Embryonic facial prominence (tissue), 1 donor: Measurements from ENCODE around the gene ZNF628.

Experiments
- DNase-seq: peaks from one replicate; pipeline ENCODE4 v3.0.0-alpha.2; 2016; ENCODE audit errors: extremely low spot score

The ZNF628 gene

DNA sequence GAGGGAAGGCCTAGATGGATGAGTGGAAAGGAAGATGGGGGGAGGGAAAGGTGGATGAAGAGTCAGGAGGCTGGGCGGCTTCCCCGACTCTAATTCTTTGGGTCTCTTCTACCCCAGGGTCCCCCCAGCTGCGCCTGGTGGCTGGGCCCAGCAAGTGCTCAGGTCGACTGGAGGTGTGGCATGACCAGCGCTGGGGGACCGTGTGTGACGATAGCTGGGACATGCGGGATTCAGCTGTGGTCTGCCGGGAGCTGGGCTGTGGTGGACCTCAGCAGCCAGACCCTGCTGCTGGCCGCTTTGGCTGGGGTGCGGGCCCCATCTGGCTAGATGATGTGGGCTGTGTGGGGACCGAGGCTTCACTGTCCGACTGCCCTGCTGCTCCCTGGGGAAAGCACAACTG lies 21.3 kb downstream of the ZNF628 start:
- DNase-seq: no peak

DNA sequence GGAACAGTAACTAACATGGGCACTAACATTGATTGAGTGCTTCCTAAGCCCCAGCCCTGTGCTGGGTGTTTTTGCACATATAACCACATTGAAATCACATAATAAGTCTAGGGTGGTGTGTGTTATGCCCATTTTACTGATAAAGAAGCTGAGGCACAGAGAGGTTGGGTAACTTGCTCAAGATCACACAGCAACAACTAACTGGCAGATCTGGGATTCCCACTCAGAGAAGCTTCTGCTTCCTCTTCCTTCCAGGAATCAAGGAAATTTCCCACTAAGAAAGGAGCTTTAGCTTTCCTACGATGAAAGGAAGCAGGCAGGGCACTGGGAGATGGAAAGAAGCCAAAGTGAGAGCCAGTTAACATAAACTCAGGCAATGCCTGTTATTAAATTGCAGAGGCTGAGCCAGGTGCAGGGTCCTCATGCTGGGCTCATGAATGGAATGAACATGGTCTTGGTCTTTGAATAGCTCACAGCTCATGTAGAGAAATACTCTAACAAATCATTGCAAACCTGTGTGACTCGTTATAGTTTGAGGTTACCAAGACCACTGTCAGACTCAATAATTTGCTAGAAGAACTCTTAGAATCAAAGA lies 21.9 kb downstream of the ZNF628 start:
- DNase-seq: no peak

- no peak for DNase-seq
Measured at GRCh38 chr19:55500368-55500952, 24.0 kb downstream of the ZNF628 start.

DNA sequence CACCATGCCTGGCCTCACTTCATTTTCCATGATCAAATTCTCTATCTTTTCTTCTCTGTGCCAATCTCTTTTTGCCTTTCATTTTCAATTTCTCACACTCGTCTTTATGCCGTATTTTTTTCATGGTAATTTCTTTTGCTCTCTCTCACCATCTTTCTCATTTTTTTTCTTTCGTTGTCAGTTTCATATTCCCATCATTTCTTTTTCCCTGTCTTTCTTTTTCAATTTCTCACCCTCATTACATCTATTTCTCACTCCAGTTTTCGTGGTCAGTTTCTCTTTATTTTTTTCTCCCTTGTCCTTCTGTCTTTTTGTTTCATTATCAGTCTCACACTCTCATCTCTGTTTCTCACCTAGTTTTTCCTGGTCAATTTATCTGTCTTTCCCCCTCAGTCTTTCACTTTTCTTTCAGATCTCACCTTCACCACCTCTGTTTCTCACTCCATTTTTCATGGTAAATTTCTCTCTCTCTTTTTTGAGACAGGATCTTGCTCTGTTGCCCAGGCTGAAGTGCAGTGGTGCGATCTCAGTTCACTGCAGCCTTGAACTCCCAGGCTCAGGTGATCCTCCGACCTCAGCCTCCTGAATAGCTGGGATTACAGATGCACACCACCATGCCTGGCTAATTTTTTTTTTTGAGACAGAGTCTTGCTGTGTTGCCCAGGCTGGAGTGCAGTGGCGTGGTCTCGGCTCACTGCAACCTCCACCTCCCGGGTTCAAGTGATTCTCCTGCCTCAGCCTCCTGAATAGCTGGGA lies 26.0 kb downstream of the ZNF628 start:
- no peak for DNase-seq

DNA sequence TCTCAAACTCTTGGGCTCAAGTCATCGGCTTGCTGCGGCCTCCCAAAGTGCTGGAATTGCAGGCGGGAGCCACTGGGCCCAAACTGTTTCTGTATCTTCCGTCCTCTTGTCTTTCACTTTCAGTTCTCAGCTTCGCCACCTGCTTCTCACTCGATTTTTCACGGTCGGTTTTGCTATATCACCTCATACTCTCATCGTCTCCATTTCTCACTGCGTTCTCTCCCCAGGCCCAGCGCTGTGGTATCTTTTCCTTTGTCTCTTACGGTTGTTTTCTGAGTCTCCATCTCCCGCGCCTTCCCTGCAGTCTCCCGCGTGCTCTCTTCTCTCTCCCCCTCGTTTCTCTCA lies 26.7 kb downstream of the ZNF628 start:
- DNase-seq: no peak

DNA sequence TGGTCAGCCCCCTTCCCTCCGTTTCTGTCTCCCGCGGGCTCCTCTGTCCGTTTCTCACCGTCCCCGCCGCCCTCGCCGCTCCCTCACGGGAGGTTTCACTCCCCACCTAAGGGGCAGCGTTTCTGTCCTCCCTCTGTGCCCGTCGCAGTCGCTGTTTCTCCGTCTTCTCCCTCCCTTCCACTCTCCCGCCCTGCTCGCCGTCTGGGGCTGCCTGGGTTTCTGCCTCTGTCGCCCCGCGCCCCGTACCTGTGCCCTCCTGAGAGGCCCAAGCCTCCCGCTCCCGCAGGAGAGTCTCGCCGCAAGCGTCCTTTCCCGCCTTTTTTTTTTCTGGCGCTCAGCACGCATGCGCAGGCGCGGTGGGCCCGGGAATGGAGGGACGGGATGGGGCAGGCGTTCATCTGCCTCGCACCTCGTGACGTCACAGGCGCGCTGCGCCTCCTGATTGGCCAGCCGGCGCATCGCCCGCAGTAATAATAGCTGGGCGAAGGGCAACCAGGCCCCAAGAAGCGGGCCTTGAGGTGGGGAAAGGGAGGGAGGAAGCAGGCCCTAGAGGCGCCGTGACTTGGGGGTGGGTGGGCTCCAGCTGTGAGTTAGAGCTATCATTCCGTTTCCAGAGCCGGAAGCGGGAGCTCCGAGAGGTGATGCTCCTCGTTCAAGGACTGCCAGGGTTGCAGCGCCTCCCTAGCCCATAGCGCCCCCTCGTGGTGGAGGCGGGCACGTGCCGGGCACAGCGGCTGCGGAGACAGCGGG lies 27.3 kb downstream of the ZNF628 start:
- peak; percentile 47 for DNase-seq

DNA sequence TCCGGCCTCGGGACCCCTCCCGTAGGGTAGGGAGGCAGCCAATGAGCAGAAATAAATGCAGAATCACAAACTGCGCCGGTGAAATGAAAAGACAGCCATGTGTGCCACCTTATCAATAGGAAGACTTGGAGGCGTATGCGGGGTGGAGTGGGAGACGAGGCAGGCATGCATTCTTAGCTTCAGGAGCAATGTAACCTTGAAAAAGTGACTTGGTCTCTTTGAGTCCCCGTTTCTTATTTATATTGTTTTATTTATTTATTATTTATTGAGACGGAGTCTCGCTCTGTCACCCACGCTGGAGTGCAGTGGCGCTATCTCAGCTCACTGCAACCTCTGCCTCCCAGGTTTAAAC lies 27.8 kb downstream of the ZNF628 start:
- DNase-seq: no peak

DNA sequence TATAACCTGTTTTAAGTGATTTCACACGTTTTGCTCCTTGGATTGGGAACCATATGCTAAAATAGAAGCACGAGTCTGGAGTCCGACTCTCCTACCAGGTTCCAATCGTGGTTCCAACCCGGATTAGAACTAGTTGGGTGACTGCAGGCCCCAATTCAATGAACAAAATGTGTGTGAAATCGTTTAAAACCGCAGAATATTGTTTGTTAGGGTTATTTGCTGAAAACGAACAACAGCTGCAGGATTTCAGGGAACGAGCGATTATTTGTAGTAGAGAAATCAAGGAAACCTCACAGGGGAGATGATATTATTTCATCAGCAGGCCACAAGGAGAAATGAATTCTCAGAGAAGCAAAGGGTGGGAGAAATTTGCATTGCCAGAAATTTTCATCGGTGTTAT lies 28.6 kb downstream of the ZNF628 start:
- DNase-seq: no peak

DNA sequence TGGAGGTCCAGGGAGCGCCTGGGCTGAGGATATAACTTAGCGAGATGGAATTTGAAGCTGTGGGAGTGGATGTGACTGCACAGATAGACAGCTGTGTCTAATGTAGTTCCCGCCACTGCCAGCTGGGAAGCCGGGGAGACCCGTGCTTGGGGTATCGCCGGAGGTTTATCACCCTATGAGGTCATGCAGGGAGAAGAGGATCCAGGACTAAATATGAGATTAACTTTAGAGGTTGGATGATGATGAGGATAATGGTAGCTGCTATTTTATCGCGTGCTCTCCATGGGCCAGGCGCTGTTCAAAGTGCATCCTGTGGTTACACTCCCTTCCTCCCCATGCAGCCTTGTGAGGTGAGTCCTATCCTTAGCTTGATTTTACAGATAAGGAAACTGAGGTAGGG lies 31.7 kb downstream of the ZNF628 start:
- no peak for DNase-seq

DNA sequence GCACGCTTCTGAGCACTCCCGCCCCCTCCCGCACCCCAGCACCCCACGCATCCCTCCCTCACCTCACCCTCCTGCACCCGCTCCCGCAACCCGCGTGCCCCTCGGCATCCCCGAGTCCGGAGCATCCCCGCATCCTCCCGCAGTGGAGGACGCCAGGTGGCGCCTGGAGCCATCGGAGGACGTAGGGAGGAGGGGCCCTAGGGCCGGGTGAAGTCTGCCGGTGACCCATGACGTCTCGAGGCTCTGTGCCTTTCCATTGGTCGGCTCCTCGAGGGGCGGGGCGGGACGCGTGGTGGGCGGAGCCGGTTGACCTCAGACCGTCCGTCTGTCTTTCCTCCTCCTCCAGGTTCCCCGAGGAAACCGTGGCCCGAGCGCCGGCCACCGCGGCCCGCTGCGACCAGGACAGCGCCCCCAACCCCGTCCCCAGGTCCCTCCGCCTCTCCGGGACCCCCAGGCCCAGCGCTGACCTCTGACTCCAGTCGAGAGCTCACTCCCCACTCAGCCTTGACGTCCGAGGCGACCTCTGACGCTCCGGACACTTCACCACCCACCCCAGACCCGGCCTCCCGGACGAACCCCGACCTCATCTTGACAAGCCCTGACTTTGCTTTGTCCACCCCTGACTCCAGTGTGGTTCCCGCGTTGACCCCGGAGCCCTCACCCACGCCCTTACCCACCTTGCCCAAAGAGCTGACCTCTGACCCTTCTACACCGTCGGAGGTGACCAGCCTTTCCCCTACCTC lies 40.6 kb downstream of the ZNF628 start:
- DNase-seq: peak; percentile 71

DNA sequence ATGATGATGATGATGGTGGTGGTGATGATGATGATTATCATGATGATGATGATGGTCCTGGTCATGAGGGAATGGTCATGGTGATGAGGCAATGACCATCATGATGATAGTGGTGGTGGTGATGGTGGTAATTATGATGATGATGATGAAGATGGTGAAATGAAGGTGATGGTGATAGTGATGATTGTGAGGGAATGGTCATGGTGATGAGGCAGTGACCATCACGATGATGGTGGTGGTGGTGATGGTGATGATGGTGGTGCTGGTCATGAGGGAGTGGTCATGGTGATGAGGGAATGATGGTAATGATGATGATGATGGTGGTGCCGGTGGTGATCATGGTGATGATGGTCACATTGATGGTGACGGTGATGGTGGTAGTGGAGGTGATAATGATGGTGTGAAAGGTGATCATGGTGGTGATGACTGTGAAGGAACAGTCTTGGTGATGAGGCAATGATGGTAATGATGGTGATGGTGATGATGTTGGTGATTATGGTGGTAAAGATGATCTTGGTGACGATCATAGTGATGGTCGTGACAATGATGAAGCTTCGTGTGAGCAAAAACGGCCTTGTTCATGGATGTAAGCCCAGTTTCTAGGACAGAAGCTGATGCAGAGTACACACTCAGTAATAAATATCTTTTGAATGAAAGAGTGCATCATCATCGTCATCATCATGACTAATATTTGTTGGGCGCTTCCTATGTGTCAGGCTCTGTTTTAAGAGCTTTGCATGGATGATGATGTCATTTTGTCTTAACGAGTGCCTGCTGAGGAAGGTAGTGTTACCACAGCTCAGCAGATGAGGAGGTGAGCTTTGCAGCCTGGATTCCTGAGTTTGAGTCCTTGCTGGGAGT lies 43.3 kb downstream of the ZNF628 start:
- no peak for DNase-seq

GRCh38 chr19:55520691-55521292 lies 44.4 kb downstream of the ZNF628 start:
- no peak for DNase-seq

DNA sequence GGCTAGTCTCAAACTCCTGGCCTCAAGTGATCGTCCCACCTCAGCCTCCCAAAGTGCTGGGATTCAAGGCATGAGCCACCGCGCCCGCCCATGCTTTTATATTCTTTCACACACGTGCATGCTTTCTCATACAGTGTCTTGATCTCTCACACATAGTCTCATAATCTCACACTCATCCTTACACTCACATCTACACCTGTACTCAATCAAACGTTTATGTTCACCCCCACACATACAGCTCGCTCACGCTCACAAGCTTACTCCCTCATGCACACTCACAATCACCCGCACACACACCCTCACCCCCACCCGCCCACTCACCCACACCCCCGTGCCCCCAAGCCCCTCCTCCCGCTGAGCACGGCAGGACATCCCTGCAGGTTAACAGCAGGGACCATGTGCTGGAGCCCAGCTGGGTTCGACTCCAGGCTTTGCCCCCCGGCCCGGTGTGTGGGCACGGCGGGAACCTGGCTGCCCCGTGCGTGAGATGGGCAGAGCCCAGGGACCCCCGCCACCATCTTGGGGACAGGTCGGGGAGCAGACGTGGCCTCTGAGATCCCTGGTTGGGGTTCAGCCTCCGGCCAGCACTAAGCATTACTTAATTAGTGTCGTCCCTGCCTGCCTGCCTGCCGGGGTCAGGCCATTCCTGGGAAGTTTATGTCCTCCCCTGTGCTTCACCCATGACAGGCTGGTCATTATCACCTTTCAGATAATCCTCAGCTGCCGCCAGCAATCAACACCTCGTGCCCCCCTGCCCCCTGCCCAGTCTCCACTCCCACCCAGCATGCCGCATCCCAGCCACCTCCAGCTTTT lies 49.1 kb downstream of the ZNF628 start:
- DNase-seq: no peak

GRCh38 chr19:55526216-55527196 lies 50.1 kb downstream of the ZNF628 start:
- no peak for DNase-seq

GRCh38 chr19:55527197-55528029 lies 51.0 kb downstream of the ZNF628 start:
- no peak for DNase-seq

- no peak for DNase-seq
Measured at GRCh38 chr19:55528030-55528803, 51.8 kb downstream of the ZNF628 start.
